Esophagus muscularis mucosa (tissue), 4 donors: ENCODE results near the gene BANK1.

ENCODE experiments used
- EP300 ChIP-seq: sonication (generic); formaldehyde crosslinking; IDR thresholded peaks from one replicate; pipeline ENCODE4 v1.6.1; 2017; ENCODE audit warnings: antibody characterized with exemption
- POLR2A ChIP-seq: fragments of 450-650 bp; IDR thresholded peaks from one replicate; pipeline ENCODE4 v1.6.1; 2017; ENCODE audit warnings: antibody characterized with exemption, moderate library complexity, mild to moderate bottlenecking, low read depth
- POLR2AphosphoS5 ChIP-seq, 2 donors: sonication (generic); formaldehyde crosslinking; IDR thresholded peaks; one replicate each; pipeline ENCODE4 v1.6.1; 2017; ENCODE audit warnings: antibody characterized with exemption in 2 of 2
- TF ChIP-seq, protein P1 (sequence below), 3 experiments: fragments of 200-600 bp in 2 of 3; fragments of 450-650 bp in 1 of 3; sonication (generic) in 2 of 3; IDR thresholded peaks; one replicate each; pipeline ENCODE4 v1.5.1; 2017 to 2019; ENCODE audit warnings: antibody characterized with exemption in 3 of 3, mild to moderate bottlenecking in 2 of 3, moderate library complexity in 1 of 3

DNA sequence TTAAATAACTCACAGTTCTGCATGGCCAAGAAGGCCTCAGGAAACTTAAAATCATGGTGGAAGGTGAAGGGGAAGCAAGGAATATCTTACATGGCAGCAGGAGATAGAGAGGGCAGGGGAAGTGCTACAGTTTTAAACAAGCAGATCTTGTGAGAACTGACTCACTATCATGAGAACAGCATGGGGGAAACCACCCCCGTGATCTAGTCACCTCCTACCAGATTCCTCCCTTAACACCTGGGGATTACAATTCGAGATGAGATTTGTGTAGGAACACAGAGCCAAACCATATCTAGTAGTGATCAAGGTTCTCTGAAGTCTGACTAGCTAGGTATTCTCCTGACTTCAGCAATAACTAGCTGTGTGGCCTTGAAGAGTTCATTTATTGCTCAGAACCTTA is 56.0 kb downstream of the BANK1 start:
- TF ChIP-seq, protein P1, sequence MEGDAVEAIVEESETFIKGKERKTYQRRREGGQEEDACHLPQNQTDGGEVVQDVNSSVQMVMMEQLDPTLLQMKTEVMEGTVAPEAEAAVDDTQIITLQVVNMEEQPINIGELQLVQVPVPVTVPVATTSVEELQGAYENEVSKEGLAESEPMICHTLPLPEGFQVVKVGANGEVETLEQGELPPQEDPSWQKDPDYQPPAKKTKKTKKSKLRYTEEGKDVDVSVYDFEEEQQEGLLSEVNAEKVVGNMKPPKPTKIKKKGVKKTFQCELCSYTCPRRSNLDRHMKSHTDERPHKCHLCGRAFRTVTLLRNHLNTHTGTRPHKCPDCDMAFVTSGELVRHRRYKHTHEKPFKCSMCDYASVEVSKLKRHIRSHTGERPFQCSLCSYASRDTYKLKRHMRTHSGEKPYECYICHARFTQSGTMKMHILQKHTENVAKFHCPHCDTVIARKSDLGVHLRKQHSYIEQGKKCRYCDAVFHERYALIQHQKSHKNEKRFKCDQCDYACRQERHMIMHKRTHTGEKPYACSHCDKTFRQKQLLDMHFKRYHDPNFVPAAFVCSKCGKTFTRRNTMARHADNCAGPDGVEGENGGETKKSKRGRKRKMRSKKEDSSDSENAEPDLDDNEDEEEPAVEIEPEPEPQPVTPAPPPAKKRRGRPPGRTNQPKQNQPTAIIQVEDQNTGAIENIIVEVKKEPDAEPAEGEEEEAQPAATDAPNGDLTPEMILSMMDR (IDR thresholded peaks at IDR 0.05), result no peak
- TF ChIP-seq POLR2AphosphoS5 (IDR thresholded peaks at IDR 0.05) (no peak), POLR2A (no peak), EP300 (no peak)
